DMS153 treated with DMSO at 0.1 percent for 48 hours (cell line): ENCODE results near the gene RSPH9.
"Not testable (repeated sequence)": the region's sequence is repeated elsewhere in the genome, so short reads cannot be mapped to it uniquely, and the experiment has no call there.

Experiments used
- DNase-seq: peaks from one replicate; lab custom pipeline; 2025; ENCODE audit not compliant: unreplicated experiment; lab: John Stamatoyannopoulos, UW

Gene RSPH9

DNA sequence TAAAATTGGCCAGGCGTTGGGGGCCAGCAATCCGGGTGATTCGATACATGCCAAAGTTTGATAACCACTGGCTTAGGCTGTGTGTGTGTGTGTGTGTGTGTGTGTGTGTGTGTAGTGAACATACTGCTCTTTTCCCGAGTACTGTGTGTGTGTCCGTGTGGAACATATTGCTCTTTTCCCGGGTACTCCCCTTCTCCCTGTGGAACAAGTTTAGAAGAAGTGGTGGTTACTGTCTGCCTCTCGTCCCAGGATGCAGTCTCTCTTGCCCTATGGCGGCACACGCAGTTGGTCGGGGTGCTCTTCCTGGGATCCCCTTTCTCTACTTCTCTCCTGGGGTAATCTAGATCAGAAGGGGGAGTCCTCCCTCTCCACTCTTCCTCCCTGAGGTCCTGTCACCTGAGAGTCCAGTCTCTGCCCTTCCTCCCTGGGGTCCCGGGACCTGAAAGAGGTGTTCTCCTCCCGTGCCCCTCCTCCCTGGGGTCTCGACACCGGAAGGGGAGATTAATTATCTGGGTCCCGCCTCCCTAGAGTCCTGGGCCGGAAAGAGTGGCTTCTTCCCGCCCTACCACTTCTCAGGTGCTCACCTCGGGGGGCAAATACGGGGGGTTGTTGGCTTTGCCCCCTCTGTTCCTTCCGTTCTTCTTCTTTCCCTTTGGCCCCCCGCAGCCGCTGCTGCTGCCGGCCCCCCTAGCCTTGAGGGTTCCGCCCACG, 16.3 kb upstream of the RSPH9 start:
- peak; percentile 2 for DNase-seq

DNA sequence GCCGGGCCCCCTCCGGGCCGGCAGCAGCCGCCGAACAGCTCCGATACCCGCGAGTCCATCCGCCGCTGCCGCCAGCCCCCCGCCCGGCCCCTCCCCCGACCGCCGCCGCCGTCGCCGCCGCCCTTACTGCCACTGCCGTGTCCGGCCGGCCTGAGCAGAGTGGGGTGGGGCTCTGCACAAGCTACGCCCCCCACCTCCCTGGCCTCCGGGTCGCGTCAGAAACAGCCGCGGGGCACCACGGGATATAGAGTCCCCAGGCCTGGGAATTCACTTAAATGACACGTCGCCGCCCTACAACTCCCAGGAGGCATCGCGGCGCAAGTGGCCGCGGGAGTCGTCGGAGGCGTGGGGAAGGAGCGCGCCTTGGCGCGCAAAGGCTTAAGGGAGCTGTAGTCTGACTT, 15.7 kb upstream of the RSPH9 start, which contains the start of gene GTPBP2:
TSS of gene GTPBP2 (minus strand) at position 161 of the 401 bp plus-strand sequence. CDS start at position 59, 102 bp downstream.
- peak; percentile 97 for DNase-seq

DNA sequence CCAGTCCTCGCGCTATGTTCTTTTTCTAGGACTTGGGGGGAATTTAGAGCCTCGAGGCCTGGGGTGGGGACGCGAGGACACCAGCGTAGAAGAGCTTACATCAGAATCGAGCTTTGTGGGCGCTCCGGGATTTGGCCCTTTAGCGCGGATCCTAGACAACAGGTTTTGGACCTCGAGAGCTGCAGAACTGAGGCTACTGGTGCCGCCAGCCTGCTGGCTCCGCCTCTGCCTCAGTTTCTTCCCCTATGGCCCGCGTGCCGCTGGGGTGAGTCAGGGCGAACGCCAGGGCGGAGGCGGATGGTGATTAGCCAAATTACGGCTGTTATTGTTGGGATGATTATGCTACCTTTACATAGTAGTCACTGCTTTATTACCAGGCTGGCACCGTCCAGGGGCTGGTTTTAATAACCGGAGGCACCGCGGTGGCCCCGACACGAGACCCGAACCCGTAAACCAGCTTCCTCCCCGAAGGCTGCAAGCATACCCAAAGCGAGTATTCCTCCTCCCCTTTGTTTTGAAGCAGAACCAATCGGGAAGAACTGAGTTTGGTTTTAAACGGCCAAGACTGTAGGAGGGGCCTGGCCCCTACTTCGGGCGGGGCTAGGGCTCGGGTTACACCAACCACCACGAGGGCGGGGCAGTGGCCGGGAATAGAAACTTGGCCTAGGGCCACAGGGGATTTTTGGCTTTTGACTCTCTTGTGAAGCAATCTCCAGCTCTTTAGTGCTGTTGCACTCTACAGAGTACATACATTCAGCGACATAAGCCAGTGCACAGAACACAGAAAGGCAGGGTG, 15.1 kb upstream of the RSPH9 start:
- DNase-seq: peak; percentile 94

DNA sequence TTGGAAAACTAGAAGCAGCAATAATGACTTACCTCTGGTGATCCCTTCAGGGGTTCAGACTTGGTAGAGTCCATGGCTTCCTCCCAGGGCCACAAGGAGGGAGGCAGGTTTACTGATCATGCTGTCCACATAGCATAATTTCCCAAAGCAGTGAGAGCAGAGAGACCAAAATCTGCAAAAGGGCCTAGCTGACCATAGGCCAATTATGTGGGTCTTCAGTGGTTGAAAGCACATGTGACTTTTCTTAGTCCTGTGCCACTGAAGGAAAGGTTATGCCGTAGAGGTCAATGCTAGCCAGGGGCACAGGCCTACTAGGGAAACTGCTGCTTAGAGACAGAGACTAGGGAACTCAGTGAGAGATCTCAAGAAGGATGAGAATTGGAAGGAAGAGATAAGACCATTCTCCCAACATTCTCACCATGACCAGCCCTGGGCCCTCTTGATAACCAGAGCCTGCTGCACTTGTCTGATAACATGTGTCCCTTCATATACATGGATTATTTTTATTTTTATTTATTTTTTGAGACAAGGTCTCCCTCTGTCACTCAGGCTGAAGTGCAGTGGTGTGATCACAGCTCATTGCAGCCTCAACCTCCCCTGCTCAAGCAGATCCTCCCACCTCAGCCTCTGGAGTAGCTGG, 13.7 kb upstream of the RSPH9 start:
- no peak for DNase-seq

DNA sequence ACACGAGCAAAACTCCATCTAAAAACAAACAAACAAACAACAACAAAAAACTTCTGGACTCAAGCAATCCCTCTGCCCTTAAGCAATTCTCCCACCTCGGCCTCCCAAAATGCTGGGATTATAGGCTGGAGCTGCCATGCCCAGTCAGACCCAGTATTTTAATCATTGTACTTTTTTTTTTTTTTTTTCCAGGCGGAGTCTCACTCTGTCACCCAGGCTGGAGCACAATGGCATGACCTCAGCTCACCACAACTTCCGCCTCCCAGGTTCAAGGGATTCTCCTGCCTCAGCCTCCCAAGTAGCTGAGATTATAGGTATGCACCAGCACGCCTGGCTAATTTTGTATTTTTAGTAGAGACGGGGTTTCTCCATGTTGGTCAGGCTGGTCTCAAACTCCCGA, 11.8 kb upstream of the RSPH9 start:
- not testable (repeated sequence) for DNase-seq

DNA sequence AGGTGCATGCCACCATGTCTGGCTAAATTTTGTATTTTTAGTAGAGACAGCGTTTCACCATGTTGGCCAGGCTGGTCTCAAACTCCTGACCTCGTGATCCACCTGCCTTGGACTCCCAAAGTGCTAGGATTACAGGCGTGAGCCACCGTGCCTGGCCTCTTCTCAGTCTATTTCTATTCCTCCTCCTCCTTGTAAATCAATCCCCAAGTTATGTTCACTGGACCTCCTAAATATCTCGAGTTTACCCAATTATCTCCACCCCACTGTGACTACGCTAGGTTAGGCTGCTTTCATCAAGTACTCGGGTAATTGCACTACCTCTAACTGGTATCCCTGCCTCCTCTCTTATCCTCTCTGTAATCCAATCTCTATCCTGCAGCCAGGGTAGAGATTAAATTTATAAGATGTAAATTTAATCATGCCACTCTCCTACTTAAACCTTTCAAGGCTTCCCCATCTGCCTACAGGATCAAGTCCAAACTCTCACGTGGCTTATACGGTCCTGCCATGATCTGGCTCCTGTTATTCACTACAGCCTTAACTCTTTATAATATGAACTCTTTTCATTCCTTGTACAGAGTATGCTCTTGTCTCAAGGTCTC, 10.0 kb upstream of the RSPH9 start:
- DNase-seq: no peak

DNA sequence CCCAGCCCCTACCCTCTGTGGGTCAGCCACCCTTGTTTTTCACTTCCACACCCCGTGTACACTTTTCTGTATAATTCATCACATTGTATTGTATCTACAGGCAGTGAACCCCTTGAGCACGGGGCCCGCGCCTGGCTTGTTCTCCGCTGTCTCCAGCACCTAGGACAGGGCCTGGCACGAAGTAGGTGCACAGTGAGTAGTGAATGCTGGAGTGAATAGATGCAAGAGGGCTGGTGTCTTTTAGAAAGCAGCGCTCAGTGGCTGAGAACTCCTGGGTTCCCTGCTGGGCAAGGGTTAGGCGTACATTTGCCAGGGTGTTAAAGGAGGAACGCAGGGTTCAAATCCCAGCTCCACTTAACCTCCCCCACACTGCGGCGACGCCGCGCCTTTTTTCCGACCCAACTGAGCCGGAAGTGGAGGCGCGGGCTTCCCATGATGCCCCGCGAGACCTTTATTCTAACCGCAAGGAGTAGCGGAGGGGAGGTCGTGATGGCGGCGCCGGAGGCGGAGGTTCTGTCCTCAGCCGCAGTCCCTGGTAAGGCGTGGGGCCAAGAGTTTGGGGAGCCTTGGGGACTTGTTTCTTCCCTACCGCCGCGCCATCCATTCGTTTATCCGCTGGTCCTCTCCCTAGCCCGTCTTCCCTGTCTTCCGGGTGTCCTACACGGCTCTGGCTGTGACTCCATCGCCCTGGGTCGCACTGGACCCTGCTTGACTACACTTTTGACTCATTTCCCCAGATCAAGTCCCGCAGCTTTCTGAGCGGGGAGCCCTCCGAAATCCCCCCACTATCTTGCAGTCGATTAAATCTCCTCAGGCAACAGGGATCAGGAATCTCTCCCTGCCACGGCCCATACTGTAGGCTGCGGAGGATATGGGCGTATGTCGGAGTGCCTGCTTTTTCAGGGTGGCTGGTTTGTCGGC, 9.2 kb upstream of the RSPH9 start, which contains the start of gene MAD2L1BP:
TSS of gene MAD2L1BP (plus strand) at position 454 of the 921 bp plus-strand sequence. CDS start at position 490, 36 bp downstream.
- peak; percentile 59 for DNase-seq

DNA sequence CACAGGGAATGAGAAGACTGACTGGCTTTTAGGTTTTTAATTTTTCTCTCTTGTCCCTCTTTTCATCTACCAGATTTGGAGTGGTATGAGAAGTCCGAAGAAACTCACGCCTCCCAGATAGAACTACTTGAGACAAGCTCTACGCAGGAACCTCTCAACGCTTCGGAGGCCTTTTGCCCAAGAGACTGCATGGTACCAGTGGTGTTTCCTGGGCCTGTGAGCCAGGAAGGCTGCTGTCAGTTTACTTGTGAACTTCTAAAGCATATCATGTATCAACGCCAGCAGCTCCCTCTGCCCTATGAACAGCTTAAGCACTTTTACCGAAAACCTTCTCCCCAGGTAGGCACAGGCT, 8.6 kb upstream of the RSPH9 start:
- no peak for DNase-seq

DNA sequence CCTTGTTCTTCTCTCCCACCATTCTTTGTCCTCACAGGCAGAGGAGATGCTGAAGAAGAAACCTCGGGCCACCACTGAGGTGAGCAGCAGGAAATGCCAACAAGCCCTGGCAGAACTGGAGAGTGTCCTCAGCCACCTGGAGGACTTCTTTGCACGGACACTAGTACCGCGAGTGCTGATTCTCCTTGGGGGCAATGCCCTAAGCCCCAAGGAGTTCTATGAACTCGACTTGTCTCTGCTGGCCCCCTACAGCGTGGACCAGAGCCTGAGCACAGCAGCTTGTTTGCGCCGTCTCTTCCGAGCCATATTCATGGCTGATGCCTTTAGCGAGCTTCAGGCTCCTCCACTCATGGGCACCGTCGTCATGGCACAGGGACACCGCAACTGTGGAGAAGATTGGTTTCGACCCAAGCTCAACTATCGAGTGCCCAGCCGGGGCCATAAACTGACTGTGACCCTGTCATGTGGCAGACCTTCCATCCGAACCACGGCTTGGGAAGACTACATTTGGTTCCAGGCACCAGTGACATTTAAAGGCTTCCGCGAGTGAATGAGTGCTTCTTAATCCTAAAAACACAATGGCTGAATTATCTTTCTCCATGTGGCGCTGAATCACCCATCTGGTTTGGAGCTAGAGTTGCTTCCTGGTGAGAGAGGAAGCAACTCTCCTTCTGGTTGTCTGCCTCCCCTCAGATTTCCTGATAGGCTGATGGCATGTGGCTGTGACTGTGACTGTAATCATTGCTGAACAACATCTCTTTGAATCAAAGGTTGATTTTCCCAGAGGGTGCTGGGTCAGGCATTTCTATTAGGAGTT, 4.6 kb upstream of the RSPH9 start:
- DNase-seq: no peak

DNA sequence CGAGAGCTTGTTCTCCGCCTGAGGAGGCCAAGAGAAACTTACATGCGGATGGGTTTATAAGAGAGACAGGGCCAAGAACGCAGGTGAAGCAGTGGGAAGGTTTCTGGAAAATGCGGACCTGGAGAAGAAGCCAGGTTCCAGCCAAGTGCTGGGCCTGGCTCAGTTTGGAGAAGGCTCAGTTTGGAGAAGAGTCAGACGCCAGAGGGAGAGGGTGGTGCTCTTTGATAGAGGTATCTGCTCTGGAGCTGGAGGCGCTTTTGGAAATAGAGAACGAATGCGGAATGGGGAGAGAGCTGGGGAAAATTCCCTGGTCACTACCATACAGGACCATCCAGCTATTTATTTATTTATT, 753 bp downstream of the RSPH9 start:
- no peak for DNase-seq

DNA sequence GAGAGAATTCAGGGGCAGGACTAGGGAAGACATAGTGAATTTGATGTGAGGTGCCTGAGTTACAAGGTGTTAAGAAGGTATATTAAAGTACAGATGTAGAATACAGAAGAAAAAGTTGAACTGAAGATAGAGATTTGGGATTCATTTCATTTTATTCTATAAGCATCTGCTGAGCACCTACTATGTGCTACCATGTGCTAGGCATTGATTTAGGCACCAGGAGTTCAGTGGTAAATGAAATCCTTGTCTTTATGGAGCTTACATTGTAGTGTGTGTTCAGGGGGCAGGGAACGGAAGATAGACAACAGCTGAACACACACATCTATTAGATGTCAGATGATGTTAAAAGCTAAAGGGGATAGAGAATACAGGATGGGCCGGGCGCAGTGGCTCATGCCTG, 2.8 kb downstream of the RSPH9 start:
- no peak for DNase-seq

DNA sequence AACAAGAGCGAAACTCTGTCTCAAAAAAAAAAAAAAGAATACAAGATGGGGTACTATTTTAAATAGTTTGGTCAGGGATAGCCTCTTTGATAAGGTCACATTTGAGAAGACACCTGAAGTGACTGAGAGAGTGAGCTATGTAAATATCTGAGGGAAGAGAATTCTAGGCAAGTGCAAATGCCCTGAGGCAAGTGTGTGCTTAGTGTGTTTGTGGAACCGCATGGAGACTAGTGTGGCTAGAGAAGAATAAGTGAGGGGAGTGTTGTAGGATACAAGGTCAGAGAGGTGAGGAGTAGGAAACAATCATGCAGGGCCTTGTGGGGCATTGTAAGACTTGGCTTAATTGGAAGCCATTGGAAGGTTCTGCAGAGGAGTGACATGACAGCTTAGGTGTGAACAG, 3.4 kb downstream of the RSPH9 start:
- no peak for DNase-seq

DNA sequence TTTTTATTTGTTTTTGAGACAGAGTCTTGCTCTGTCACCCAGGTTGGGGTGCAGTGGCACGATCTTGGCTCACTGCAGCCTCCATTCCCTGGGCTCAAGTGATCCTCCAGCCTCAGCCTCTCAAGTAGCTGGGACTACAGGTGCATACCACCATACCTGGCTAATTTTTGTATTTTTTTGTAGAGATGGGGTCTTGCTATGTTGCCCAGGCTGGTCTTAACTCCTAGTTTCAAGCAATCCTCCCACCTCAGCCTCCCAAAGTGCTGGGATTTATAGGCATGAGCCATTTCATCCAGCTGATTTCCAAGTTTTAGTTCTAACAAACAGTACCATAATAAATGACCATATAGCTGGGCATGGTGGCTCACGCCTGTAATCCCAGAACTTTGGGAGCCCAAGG, 8.0 kb downstream of the RSPH9 start:
- not testable (repeated sequence) for DNase-seq

DNA sequence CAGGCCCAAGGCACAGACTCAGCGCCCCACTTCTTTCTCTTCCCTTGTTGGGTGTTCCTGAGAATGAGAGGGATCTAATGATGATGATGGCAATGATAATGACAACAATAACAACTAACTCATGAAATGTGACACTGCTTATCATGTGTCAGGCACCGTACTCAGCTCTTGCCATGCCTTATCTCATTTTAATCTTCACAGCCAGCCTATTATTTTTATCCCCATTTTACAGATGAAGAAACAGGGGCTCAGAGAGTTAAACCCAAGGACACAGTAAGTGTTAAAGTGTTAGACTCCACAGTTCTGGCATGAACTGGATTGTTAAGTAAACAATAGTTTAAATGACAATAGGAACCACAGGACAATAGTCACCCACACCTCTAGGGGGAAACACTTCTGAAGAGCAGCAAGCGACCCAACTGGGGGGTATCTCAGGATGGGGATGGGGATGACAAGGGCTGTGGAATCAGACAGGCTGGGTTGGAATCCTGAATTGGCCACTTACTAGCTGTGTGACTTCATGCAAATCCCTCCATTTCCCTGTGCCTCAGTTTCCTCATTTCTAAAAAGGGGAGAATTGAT, 12.5 kb downstream of the RSPH9 start:
- no peak for DNase-seq

DNA sequence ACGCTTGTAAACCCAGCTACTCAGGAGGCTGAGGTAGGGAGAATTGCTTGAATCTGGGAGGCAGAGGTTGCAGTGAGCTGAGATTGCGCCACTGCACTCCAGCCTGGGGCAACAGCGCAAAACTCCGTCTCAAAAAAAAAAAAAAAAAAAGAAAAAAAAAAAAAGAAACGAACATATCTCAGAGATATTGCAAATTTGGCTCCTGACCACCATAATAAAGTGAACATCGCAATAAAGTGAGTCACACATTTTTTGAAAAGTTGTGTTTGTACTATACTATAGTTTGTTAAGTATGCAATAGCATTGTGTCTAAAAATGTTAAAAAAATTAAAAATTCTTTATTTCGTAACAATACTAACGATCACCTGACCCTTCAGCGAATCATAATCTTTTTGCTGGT, 13.3 kb downstream of the RSPH9 start:
- DNase-seq: no peak

DNA sequence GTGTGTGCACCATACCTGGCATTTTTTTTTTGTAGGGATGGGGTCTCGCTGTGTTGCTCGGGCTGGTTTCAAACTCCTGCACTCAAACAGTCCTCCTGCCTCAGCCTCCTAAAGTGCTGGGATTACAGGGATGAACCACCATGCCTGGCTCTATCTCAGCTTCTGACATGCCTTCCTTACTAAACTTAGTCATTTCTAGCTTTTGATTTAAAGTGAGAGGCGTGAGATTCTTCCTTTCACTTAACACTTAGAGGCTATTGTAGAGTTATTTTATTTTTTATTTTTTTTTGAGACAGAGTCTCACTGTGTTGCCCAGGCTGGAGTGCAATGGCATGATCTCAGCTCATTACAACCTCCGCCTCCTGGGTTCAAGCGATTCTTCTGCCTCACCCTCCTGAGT, 18.1 kb downstream of the RSPH9 start:
- not testable (repeated sequence) for DNase-seq

DNA sequence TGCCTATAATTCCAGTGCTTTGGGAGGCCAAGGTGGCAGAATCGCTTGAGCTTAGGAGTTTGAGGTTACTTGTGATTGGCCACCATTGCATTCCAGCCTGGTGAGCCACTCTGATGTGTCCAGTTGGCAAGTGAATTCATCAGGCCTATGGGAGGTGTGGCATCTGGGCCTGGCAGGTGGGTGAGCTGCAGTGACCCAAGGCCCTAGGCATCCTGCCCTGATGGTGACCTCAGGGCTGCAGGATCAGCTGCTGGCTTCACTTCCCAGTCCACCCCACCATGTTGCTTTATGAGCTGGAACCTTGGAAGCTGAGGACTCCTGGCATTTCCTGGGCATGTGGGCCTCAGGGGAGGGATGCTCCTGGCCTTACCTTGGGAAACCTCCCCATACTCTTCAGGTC, 20.5 kb downstream of the RSPH9 start:
- no peak for DNase-seq

DNA sequence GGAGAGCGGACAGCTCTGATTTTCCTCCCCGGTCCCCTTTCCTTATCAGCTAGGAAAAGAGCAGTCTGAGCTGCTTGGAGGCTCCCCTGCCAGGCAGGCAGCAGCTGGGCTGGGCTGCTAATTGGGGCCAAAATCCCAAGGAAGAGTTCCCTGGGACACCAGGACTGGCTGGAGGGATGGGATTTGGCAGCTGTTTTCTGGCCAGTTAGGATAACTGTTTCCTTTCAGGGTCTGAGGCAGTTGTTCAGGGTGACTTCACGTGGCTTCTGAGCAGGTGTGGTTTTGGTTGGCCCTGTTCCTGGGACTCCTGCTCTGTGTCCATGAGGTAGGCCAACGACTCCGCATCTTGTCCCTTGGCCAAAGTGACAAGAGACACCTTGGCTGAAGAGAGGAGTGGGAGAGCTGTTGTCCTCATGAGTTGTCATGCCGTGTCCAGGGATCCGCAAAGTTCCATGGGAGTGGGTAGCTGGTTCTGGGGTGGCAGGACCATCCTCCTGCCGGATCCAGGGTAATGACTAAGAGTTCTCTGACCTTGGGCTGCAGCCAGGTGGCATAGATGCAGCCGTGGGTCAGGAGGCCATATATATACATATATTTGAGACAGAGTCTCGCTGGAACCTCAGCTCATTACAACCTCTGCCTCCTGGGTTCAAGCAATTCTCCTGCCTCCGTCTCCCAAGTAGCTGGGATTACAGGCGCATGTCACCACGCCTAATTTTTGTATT, 21.5 kb downstream of the RSPH9 start:
- DNase-seq: no peak
